ENCODE data around the gene TEX28.
"Not testable (repeated sequence)": the region's sequence is repeated elsewhere in the genome, so short reads cannot be mapped to it uniquely, and the experiment has no call there.

TEX28 gene

DNA sequence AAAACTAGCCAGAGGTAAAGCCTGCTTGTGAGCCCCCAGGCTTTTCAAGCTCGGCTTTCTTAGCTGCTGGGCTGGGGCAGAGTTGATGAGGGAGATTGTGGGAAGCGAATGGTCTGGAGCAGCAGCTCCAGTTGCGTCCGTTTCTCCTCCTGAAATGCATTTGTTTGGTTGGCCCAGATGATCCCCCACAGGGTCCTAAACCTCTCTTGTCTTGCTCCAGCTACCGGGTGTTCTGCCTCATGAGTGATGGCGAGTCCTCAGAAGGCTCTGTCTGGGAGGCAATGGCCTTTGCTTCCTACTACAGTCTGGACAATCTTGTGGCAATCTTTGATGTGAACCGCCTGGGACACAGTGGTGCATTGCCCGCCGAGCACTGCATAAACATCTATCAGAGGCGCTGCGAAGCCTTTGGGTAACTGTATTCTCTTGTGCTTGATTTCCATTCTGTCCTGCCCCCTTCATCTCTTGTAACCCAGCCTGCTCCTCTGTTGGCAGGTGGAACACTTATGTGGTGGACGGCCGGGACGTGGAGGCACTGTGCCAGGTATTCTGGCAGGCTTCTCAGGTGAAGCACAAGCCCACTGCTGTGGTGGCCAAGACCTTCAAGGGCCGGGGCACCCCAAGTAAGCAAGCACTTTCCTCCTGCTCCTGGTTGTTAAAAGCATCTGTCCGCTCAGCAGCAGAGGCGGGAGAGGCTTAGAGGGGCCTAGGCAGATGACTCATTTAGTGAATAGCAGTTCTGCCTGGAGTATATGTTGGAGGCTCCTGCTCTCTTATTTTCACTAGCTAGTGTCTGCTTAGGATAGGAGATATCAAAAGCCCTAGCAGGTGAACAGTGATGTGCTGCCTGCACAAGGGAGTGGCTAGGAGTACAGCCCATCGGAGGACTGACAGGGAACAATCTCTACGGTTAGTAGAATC is 16.0 kb upstream of the TEX28 start:
- DNase-seq (ENCODE audit: low spot score): no peak

DNA sequence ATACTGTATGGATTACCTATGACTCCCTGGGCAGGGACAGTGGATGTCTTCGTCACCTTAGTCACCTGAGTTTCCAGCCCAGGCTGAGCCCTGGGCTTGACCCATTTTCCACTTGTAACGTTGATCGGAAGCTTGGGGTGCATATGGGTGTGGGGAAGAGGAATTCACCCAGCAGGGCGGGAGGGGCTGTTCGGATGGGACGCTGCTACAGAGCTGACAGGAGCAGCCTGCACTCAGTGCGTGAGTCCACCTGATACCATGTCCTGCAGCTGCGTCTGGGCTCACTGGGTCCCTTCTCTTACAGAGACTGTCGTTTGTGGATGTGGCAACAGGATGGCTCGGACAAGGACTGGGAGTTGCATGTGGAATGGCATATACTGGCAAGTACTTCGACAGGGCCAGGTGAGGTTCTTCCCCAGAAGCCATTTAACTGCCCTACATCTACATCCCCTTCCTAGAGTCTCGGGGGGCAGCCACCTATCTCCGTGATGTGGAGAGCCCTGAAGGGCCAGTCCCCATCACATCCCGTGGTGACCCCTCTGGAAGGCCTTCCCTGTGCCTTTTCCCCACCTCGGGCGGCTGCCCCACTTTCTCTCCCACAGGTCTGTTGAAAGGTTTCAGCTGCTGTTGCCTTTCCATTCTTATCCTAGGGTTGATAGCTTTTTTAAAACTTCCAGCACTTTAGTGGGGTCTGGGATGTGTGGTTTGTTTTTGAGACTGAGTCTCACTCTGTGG is 14.3 kb upstream of the TEX28 start:
- no peak for DNase-seq (ENCODE audit: low spot score)

DNA sequence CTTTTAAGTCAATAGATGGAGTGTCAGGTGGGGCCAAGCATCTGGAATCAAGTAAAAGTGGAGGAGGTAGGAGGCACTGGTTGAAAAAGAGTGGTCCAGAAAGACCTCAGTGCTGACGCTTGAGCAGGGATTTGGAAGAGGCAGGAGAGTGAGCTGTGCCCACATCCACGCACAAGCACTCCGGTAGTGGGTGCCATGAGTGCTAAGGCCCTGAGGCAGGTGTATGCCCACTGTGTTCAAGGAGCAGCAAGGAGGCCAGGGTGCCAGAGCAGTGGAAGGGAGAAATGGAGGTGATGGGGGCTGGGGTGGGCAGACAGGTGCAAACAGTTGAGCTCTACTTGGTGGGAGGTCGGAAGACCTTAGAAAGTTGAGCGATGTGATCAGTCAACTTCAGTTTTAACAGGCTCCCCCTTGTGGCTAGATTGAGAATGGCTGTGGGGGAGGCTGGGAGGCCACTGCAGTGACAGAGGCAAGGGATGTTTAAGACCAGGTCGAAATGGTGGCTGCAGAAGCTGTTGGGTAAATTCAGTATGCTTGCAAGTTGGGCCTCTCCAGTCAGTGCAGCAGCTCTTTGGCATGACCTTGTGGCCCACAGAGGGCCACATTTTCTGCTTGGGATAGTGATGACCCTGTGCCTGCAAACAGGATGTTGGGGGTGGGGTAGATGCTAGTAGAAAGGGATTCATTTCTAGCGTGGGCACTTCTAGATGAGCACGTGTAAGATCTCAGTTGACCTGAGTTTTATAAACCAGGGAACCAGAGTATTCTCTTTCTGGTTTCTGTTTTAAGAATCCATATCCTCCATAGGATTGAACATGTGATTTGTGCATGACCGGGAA is 13.4 kb upstream of the TEX28 start:
- peak; percentile 37 for DNase-seq (ENCODE audit: low spot score)

DNA sequence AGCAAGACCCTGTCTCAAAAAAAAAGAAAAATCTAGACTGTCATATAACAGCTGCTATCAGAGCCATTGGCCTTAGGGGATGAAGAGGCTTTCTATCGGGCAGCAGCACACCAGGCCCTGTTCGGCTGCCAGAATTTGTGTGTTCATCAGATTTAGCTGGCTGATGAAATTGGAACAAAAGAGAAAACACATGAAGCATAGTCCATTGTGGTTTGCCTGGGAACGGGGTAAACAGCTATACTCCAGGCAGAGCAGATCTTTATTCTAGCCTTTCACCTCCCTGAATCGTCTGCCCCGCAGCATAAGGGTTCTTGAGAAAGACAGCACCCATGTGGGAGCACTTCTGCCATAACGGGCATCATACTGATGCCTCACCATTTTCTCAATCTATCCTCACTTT is 12.3 kb upstream of the TEX28 start:
- DNase-seq (ENCODE audit: low spot score): peak; percentile 27

DNA sequence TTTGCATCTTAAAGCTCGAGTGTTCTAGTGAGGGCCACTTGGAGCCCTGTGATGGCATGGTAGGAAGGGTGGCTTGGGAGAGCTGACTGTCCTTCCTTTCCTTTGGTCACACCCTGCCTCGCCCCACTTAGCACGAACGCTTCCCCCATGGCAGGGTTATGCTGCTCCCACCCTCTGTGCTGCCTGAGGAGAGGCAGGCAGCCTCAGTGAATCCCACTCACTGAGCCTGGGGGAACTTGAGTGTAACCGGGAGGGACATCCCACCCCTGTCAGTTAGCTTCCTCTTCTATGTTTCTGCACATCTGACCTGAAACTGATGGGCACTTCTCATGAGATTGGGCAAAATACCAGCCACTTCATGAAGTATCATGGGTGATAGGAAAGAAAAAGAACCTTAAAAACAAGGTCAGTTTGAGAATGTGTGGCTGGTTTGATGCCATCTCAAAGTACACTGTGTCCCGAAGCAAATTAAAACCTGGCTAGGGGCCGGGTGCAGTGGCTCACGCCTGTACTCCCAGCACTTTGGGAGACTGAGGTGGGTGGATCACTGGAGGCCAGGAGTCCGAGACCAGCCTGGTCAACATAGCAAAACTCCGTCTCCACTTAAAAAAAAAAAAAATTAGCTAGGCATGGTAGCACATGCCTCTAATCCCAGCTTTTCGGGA is 10.7 kb upstream of the TEX28 start:
- no peak for DNase-seq (ENCODE audit: low spot score)

DNA sequence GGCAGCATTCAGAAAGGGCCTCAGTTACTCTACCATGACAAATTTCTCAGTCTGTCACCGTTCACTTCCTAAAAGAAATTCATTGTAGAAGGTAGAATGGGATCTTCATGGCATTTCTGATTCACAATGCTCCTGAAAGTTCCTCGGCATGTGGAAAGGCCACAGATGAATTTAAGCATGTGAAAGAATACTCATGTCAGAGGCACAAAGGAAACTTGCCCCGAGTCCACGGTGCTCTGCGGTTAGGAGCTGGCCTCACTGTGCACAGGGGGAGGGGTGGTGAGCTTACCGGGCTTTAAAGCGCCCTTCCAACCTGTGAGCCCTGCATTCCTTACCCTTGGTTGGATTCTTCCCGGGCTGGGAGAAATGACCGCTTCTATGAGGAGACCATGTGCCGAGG is 9.9 kb upstream of the TEX28 start:
- no peak for DNase-seq (ENCODE audit: low spot score)

DNA sequence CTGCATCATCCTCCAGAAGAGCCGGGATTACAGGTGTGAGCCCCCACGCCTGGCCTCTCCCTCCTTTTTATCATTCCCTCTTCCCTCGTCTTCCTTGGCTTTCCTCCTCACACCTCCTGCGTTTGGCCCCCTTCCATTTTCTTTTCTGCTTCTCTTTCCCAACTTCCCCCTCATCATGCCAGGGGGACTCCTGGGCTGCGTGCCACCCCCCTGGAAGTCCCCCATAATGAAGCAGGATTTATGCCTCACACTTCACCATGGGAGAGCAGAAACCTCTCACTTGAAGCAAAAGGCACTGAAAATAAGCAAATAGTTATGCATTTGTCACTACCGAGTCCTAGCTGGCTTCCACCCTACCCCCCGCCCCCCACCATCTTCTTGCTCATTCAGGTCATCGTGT is 8.6 kb upstream of the TEX28 start:
- DNase-seq (ENCODE audit: low spot score): no peak

DNA sequence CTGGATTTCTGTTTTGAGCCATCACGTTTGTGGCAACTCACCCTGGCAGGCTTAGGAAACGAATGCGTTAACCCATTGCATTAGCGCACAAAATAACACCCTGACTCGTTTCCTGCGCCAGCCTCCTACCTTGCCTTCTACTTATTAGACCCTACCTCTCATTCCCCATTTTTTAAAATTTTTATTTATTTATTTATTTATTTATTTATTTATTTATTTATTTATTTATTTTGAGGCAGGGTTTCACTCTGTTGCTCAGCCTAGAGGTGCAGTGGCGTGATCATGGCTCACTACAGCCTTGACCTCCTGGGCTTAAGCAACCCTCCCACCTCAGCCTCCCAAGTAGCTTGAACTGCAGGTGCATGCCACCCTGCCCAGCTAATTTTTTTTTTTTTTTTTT is 8.1 kb upstream of the TEX28 start:
- not testable (repeated sequence) for DNase-seq (ENCODE audit: low spot score)

DNA sequence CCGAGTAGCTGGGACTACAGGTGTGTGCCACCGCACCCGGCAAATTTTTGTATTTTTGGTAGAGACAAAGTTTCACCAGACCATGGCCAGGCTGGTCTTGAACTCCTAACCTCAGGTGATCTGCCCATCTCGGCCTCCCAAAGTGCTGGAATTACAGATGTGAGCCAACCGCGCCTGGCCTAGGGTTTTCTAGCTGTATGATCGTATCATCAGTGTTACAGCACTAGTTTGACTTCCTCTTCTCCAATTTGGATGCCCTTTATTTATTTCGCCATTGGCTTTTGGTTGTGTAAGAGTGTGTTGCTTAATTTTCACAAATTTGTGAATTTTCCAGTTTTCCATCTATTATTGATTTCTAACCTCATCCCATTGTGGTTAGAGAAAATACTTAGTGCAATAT is 5.9 kb upstream of the TEX28 start:
- no peak for DNase-seq (ENCODE audit: low spot score)

DNA sequence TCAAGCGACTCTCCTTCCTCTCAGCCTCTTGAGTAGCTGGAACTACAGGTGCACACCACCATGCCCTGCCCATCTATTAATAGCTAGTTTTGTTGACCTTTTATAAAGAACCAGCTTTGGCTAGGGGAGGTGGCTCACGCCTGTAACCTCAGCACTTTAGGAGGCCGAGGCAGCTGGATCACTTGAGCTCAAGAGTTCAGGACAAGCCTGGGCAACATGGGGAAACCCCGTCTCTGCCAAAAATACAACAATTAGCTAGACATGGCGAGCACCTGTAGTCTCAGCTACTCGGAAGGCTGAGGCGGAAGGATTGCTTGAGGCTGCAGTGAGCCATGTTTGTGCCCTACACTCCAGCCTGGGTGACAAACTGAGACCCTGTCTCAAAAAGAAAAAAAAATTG is 3.4 kb upstream of the TEX28 start:
- DNase-seq (ENCODE audit: low spot score): no peak

DNA sequence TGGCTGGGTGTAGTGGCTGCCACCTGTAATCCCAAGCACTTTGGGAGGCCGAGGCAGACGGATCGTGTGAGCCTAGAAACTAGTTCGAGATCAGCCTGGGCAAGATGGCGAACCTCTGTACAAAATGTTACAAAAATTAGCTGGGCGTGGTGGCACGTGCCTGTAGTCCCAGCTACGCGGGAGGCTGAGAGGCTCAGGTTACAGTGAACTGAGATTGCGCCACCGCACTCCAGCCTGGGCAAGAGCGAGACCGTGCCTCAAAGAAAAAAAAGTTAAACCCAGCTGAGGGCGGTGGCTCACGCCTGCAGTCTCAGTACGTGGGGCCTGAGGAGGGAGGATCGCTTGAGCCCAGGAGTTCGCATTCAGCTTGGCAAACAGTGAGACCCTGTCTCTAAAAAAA is 1.8 kb upstream of the TEX28 start:
- no peak for DNase-seq (ENCODE audit: low spot score)

DNA sequence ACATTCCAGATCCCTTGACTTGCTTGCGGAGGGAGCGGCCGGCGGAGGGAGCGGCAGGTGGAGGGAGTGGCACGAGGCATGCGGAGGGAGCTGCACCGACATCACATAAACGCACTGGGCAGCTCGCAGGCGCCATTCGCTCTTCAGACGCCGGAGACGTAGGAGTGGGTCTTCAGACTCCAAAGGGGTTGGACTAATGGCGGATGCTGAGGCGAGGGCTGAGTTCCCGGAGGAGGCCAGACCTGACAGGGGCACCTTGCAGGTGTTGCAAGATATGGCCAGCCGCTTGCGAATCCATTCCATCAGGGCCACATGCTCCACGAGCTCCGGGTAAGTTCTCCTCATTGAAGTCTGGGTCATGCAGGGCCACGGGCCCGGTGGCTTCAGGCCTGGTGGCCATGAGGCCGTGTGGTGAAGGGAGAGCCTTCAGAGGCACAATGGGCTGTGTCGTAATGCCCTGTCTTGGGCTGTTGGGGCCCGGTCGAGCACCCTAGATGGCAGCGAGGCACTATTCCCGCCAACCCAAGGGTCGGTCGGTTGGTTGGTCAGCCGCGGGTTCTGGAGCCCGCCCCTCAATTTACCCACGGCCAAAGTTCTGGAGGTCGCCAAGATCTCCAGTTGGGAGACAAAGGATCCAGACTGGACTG is 863 bp upstream of the TEX28 start, which contains the start of gene TKTL1:
TSS of gene TKTL1 (plus strand) at position 132 of the 647 bp plus-strand sequence. CDS start at position 197, 65 bp downstream.
- no peak for DNase-seq (ENCODE audit: low spot score)

DNA sequence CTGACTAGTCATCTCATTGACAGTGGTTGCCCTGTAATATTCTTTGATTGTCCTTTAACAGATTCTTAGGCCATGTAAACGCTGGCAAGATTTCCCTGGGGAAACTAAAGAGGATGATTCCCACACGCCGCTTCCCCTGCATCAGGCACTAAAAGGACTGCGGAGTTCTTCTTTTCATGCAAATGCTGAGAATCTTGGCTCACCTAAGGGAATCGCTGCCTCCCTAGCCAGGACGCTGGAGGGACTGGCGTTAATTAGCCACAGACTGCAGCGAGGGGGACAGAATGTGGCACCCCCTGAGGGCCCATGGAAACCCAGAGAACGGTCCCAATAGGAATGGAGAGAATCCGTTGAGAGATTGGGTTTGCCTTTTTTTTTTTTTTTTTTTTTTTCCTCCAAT is 8.5 kb downstream of the TEX28 start:
- not testable (repeated sequence) for DNase-seq (ENCODE audit: low spot score)

DNA sequence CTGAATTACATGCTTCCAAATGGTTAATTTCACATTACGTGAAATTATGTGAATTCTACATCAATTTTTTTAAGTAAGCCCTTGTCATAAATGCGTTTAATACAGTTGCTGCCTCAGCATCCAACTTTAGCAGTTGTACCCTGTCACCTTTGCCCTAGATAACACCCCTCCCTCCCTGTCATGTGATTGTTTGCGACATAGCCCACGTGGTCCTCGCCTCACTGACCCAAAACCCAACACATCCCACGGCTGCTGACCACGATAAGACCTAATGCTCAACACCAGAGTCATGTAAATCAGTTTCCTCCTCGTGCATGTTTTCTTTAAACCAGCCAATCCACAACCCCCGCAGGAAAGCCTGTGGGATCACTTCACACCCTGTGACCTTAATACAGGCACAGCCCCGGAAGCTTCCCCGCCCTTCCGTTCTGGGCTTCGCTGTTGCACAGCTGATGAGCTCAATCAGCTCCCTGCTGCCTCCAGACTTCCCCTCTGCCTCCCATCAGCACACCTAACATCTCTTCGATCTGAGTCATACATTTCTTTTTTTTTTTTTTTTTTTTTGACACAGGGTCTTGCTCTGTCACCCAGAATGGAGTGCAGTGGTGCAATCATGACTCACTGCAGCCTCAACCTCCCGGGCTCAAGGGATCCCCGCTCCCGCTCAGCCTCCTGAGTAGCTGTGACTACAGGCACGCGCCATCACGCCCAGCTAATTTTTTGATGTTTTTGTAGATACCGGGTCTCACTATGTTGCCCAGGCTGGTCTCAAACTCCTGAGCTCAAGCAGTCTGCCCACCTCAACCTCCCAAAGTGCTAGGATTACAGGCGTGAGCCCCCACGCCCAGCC is 10.2 kb downstream of the TEX28 start:
- not testable (repeated sequence) for DNase-seq (ENCODE audit: low spot score)

DNA sequence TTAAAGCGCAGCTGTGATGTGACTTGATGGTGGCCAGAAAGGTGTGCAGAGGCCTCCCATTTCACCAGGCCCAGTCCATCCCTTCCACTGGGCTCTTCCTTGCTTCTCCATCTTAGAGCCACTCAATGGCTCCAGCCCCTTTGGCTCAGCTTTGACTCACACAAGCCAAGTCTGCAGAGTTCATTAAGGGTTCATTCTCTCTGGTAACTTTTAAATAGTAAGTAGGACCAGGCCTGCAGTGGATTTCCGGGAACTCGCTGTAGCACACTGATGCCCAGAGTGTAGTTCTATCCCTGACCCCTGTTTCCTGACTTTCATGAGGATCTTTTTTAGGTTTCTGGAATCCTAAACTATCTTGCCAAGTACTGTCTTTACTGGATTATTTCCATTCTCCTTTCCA is 25.7 kb downstream of the TEX28 start:
- not testable (repeated sequence) for DNase-seq (ENCODE audit: low spot score)

DNA sequence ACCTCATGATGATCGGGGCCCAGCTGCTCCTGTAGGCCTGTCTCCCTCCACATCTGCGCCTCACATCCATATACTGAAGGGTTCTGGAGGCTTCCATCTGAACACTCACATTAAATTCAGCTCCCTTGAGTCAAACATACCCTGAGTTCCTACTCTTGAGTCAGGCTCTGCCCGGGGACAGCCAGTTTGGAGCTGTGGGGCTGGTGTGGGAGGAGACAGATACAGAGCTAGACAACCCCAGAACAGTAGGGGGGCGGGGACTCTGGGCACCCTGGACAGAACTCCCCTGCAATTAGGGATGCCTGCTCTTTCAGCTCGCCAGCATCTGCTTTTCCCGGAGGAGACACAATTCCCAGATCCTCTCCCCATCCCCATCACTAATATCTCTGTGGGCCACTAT is 31.9 kb downstream of the TEX28 start:
- not testable (repeated sequence) for DNase-seq (ENCODE audit: low spot score)

DNA sequence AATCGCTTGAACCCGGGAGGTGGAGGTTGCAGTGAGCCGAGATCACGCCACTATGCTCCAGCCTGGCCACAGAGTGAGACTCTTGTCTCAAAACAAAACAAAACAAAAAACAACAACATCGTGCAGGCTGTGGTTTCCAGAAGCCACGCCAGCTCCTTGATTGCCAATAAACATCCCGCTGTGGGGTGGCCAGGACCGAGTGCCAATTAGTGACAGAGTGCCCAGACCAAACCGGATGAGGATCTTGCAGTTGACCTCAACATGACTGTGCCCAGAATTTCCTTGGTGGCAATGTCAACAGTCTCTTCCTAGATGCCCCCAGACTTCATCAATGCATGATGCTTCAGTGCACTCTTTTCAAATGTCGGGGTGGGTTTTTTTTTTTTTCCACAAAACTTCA is 36.2 kb downstream of the TEX28 start:
- DNase-seq (ENCODE audit: low spot score): not testable (repeated sequence)

DNA sequence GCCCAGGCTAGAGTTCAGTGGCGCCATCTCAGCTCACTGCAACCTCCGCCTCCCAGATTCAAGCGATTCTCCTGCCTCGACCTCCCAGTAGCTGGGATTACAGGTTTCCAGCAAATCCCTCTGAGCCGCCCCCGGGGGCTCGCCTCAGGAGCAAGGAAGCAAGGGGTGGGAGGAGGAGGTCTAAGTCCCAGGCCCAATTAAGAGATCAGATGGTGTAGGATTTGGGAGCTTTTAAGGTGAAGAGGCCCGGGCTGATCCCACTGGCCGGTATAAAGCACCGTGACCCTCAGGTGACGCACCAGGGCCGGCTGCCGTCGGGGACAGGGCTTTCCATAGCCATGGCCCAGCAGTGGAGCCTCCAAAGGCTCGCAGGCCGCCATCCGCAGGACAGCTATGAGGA is 37.6 kb downstream of the TEX28 start, which contains the start of gene OPN1MW3:
TSS of gene OPN1MW3 (plus strand) at position 301 of the 400 bp plus-strand sequence. CDS start at position 339, 38 bp downstream.
- DNase-seq (ENCODE audit: low spot score): not testable (repeated sequence)

DNA sequence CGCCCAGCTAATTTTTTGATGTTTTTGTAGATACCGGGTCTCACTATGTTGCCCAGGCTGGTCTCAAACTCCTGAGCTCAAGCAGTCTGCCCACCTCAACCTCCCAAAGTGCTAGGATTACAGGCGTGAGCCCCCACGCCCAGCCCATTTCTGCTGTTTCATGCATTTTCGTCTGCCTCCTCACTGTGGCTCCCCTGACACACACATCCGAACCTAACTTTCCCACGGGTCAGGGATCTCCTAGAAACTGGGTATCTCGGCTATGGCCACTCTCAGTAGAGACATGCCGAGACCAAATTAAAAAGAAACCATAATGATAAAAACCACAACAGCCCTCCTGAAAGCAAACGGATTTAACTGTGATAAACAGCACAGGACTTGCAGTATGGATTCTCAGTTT is 46.8 kb downstream of the TEX28 start:
- DNase-seq (ENCODE audit: low spot score): not testable (repeated sequence)
